OCI-LY7 (cell line): ENCODE results near the gene MYMK.

Experiments used
- EZH2phosphoT487 ChIP-seq: fragments of 200-600 bp; sonication (generic); IDR thresholded peaks from 2 replicates; pipeline ENCODE4 v1.6.1; 2018; ENCODE audit warnings: low read depth, borderline replicate concordance, mild to moderate bottlenecking, mixed run types, antibody characterized with exemption, low read length, moderate library complexity, mixed read lengths
- TF ChIP-seq, protein P1 (sequence below): fragments of 200-600 bp; sonication (generic); conservative IDR thresholded peaks from 2 replicates; pipeline ENCODE4 v1.5.1; 2014; ENCODE audit warnings: mild to moderate bottlenecking, antibody characterized with exemption, low read length, moderate library complexity, mixed read lengths

GRCh38 chr9:133488686-133489252 lies 36.0 kb downstream of the MYMK start:
- TF ChIP-seq, protein P1, sequence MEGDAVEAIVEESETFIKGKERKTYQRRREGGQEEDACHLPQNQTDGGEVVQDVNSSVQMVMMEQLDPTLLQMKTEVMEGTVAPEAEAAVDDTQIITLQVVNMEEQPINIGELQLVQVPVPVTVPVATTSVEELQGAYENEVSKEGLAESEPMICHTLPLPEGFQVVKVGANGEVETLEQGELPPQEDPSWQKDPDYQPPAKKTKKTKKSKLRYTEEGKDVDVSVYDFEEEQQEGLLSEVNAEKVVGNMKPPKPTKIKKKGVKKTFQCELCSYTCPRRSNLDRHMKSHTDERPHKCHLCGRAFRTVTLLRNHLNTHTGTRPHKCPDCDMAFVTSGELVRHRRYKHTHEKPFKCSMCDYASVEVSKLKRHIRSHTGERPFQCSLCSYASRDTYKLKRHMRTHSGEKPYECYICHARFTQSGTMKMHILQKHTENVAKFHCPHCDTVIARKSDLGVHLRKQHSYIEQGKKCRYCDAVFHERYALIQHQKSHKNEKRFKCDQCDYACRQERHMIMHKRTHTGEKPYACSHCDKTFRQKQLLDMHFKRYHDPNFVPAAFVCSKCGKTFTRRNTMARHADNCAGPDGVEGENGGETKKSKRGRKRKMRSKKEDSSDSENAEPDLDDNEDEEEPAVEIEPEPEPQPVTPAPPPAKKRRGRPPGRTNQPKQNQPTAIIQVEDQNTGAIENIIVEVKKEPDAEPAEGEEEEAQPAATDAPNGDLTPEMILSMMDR, result no peak
- no peak for TF ChIP-seq EZH2phosphoT487
